Measurements from ENCODE around the gene FXR1.

FXR1 gene

GRCh38 chr3:180888992-180889560 lies 23.4 kb upstream of the FXR1 start:
- no peak for TF ChIP-seq CTCF (conservative IDR thresholded peaks at IDR 0.05)
- no peak for TF ChIP-seq ZFX (IDR thresholded peaks at IDR 0.05)

GRCh38 chr3:180898572-180898971 lies 13.9 kb upstream of the FXR1 start:
- H3K27ac ChIP-seq, result no peak overlapping the region
- TF ChIP-seq ZFX (IDR thresholded peaks at IDR 0.05), result no peak
- TF ChIP-seq CTCF (conservative IDR thresholded peaks at IDR 0.05), result no peak

More at GRCh38 chr3:180888992-180889560, 23.4 kb upstream of the FXR1 start:
- H3K27ac ChIP-seq, result no peak overlapping the region

- TF ChIP-seq ZFX (IDR thresholded peaks at IDR 0.05) (no peak), CTCF (conservative IDR thresholded peaks at IDR 0.05) (no peak)
- H3K27ac ChIP-seq, result no peak overlapping the region
These were observed 2.9 kb upstream of the FXR1 start for GRCh38 chr3:180909369-180910127.

- TF ChIP-seq CTCF (conservative IDR thresholded peaks at IDR 0.05), result no peak
- no peak for TF ChIP-seq ZFX (IDR thresholded peaks at IDR 0.05)
- H3K27ac ChIP-seq, result no peak overlapping the region
These were observed 1.6 kb upstream of the FXR1 start for GRCh38 chr3:180910823-180911222.

- 0 out of 2 replicates have a peak, but pooled peaks have one; percentile 9 for TF ChIP-seq ZFX (IDR thresholded peaks at IDR 0.05)
- no peak; the same call in 1 of the 2 replicates for TF ChIP-seq CTCF (conservative IDR thresholded peaks at IDR 0.05)
- peak overlapping the region; percentile 83 for H3K27ac ChIP-seq
These were observed 580 bp upstream of the FXR1 start for GRCh38 chr3:180911876-180912303.

- no peak for TF ChIP-seq CTCF (conservative IDR thresholded peaks at IDR 0.05)
- no peak for TF ChIP-seq ZFX (IDR thresholded peaks at IDR 0.05)
- H3K27ac ChIP-seq, result no peak overlapping the region
These were observed 1.3 kb downstream of the FXR1 start for GRCh38 chr3:180913581-180914404.

GRCh38 chr3:180918542-180918941 lies 6.1 kb downstream of the FXR1 start:
- H3K27ac ChIP-seq, result no peak overlapping the region

More at GRCh38 chr3:180918542-180918941, 6.1 kb downstream of the FXR1 start:
- no peak for TF ChIP-seq CTCF (conservative IDR thresholded peaks at IDR 0.05)
